K562 (cell line): ENCODE data around the gene UGT3A2.

Source experiments
- ATF7 ChIP-seq: fragments of 450-650 bp; IDR thresholded peaks from 2 replicates; pipeline ENCODE4 v1.7.1; 2014; ENCODE audit warnings: mild to moderate bottlenecking, moderate library complexity
- CTCF ChIP-seq, 3 experiments: IDR thresholded peaks in 2 of 3; conservative IDR thresholded peaks in 1 of 3; 2 replicates each; pipeline ENCODE4 v1.5.1; 2011 to 2012; ENCODE audit warnings: low read length in 3 of 3, mild to moderate bottlenecking in 3 of 3, control low read depth in 2 of 3, improper control_type of control experiment in 1 of 3, inconsistent platforms in 1 of 3, low read depth in 1 of 3, mixed read lengths in 1 of 3, moderate library complexity in 1 of 3; ENCODE audit not compliant: insufficient read depth in 2 of 3
- FOSL1 ChIP-seq: fragments of 200-800 bp; sonication (Bioruptor generic); conservative IDR thresholded peaks from 2 replicates; pipeline ENCODE4 v1.6.1; 2016; ENCODE audit warnings: missing genetic modification characterization, missing compliant biosample characterization
- HNRNPH1 ChIP-seq: fragments of 200-400 bp; formaldehyde crosslinking; optimal IDR thresholded peaks from 2 replicates; pipeline ENCODE3; 2017; ENCODE audit warnings: low read depth, mild to moderate bottlenecking, low read length, moderate library complexity
- NFYB ChIP-seq: IDR thresholded peaks from 2 replicates; pipeline ENCODE4 v1.6.1; 2011; ENCODE audit warnings: mild to moderate bottlenecking, moderate library complexity; ENCODE audit not compliant: insufficient read length; ENCODE audit errors: extremely low read depth
- PATZ1 ChIP-seq: fragments of 250-450 bp; sonication (Bioruptor Pico); IDR thresholded peaks from 2 replicates; pipeline ENCODE4 v1.5.0; 2020; ENCODE audit warnings: mild to moderate bottlenecking, borderline replicate concordance
- POLR3A ChIP-seq: IDR thresholded peaks from 2 replicates; pipeline ENCODE4 v1.6.1; 2011; ENCODE audit warnings: borderline replicate concordance, mild to moderate bottlenecking, moderate library complexity; ENCODE audit not compliant: insufficient read length, insufficient read depth; ENCODE audit errors: extremely low read depth
- PTBP1 ChIP-seq: fragments of 200-400 bp; formaldehyde crosslinking; IDR thresholded peaks from 2 replicates; pipeline ENCODE4 v1.6.1; 2017; ENCODE audit warnings: low read depth, low read length
- THRA ChIP-seq: fragments of 450-650 bp; IDR thresholded peaks from 2 replicates; pipeline ENCODE4 v1.6.1; 2017; ENCODE audit warnings: mild to moderate bottlenecking, moderate library complexity
- TRIM28 ChIP-seq: fragments of 450-650 bp; IDR thresholded peaks from 2 replicates; pipeline ENCODE4 v1.6.1; 2017
- ZNF318 ChIP-seq, 2 experiments: fragments of 450-650 bp; IDR thresholded peaks; 2 replicates each; pipeline ENCODE4 v1.6.1; 2016; ENCODE audit warnings: mild to moderate bottlenecking in 2 of 2, borderline replicate concordance in 1 of 2, low read depth in 1 of 2, moderate library complexity in 1 of 2

- TF ChIP-seq CTCF (IDR thresholded peaks at IDR 0.05 in 2 of 3, conservative IDR thresholded peaks at IDR 0.05 in 1 of 3; ENCODE audit: insufficient read depth in 2 of 3, low read depth in 1 of 3, low read length in 3 of 3) (no peak), ZNF318 (IDR thresholded peaks at IDR 0.05; ENCODE audit: borderline replicate concordance in 1 of 2, low read depth in 1 of 2) (no peak), FOSL1 (tag) (no peak), PATZ1 (CRISPR knock-in tag) (no peak), HNRNPH1 (no peak), POLR3A (no peak), ATF7 (no peak), THRA (no peak), NFYB (no peak), TRIM28 (no peak), PTBP1 (no peak)
Measured at GRCh38 chr5:36066001-36066539, 612 bp downstream of the UGT3A2 start.
